GM20000 (cell line): ENCODE measurements around the gene OSBPL9.

Experiments
- DNase-seq: peaks from one replicate; pipeline ENCODE4 v3.0.0; 2012; ENCODE audit warnings: low spot score
- CTCF ChIP-seq: IDR thresholded peaks from 2 replicates; pipeline ENCODE4 v1.5.1; 2012; ENCODE audit warnings: mild to moderate bottlenecking, control low read depth; ENCODE audit errors: extremely low read depth, missing control alignments

OSBPL9 gene

GRCh38 chr1:51636764-51637522, 20.1 kb downstream of the OSBPL9 start:
- TF ChIP-seq CTCF: no peak
- DNase-seq: no peak

DNA sequence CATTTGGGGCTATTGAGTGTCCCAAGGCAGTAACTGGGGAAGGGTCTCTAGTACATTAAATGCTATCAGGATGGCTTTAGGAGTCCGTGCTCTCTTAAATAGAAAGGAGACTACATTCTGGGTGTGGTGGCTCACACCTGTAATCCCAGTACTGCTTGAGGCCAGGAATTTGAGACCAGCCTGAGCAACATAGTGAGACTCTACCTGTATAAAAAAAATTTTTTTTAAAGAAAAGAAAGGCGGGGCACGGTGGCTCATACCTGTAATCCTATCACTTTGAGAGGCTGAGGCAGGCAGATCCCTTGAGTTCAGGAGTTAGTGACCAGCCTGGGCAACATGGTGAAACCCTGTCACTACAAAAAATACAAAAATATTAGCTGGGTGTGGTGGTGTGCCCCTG, 21.5 kb downstream of the OSBPL9 start:
- no peak for DNase-seq
- TF ChIP-seq CTCF: no peak

DNA sequence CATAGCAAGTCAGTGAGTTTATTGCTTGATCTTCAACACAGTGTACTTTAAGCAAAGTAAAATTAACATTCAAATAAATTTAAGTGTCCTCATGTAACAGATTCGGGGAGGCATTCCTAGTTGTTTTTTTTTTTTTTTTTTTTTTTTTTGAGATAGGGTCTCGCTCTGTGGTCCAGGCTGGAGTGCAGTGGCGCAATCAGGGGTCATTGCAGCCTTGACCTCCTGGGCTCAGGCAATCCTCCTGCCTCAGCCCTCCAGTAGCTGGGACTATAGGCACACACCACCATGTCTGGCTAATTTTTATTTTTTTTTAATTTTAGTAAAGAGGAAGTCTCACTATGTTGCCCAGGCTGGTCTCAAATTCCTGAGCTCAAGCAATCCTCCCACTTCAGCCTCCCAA, 22.8 kb downstream of the OSBPL9 start:
- DNase-seq: no peak
- TF ChIP-seq CTCF: no peak

GRCh38 chr1:51641096-51641495, 24.2 kb downstream of the OSBPL9 start:
- no peak for TF ChIP-seq CTCF
- DNase-seq: no peak

DNA sequence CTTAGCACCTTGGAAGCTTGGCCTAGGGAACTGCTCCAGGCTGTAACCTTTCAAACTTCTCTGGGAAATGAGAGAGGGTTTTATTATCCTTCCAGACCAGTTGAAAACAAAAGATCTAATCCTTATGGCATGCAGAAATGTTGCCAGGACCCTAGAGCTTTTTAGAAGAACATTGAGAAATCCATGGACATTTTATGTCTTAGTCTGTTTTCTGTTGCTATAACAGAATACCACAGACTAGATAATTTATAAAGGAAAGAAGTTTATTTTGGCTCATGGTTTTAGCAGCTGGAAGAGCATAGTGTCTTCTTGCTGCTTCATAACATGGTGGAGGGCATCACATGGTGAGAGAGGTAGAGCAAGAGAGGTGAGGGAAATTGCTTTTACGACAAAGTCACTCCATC, 25.8 kb downstream of the OSBPL9 start:
- no peak for TF ChIP-seq CTCF
- no peak for DNase-seq

DNA sequence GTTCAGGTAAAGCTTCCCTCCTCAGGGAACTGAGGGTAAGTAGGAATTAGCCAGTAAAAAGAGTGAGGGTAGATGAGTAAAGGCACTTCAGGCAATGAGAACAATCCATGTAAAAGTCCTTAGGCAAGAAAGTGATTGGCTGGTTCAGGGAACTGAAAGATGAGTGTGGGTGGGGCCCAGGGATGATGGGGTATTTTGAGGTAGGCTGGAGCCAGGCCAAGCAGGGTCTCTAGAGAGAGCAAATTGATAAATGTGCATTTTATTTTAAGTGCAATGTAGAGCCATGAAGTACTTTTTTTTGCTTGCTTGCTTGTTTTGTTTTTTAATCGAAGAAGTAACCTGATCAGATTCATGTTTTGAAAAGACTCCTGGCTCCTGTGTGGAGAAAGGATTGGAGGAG, 26.5 kb downstream of the OSBPL9 start:
- no peak for TF ChIP-seq CTCF

GRCh38 chr1:51644020-51644419, 27.1 kb downstream of the OSBPL9 start:
- TF ChIP-seq CTCF: no peak
- DNase-seq: no peak

More for the DNA sequence above, 26.5 kb downstream of the OSBPL9 start:
- no peak for DNase-seq
